ENCODE measurements around the gene ALDH4A1. TPM values are rescaled to one million over a fixed set of nuclear protein-coding genes. Genes with fewer than 3 reads are reported as not detected.

The ALDH4A1 gene
- polyA plus RNA-seq, 4 donors = 0.22 to 6.3 (median 1.3) TPM

- peaks cover 0 to 7% (median 0%) of the 10 kb centered on the region in 3 donors for H3K27me3 ChIP-seq (ENCODE audit: control insufficient read depth in 3 of 3, insufficient read depth in 3 of 3, low read length in 3 of 3)
- DNase-seq (no peak), FAIRE-seq (no peak)
- no peaks in the 10 kb centered on the region for H3K4me1 ChIP-seq (ENCODE audit: control insufficient read depth in 3 of 3, insufficient read depth in 2 of 3, low read depth in 1 of 3, low read length in 2 of 3)
- no peaks in the 10 kb centered on the region for H3K9me3 ChIP-seq (ENCODE audit: control insufficient read depth in 2 of 2, insufficient read depth in 1 of 2, low read depth in 1 of 2, low read length in 1 of 2)
- no peak overlapping the region for H3K27ac ChIP-seq (ENCODE audit: low read depth in 1 of 3, low read length in 2 of 3)
- H3K4me3 ChIP-seq (ENCODE audit: low read depth in 1 of 3, low read length in 3 of 3) = no peak overlapping the region
- no peaks in the 10 kb centered on the region for H3K36me3 ChIP-seq (ENCODE audit: control insufficient read depth in 3 of 3, insufficient read depth in 2 of 3, low read depth in 1 of 3, low read length in 3 of 3)
- WGBS, 3 donors = 79 to 89% (median 88%) methylated on average over 24 of the region's 24 CpGs
Measured at GRCh38 chr1:18881642-18882431, 20.5 kb downstream of the ALDH4A1 start.

- no peak overlapping the region for H3K27ac ChIP-seq (ENCODE audit: low read depth in 1 of 3, low read length in 2 of 3)
- H3K4me3 ChIP-seq (ENCODE audit: low read depth in 1 of 3, low read length in 3 of 3) = no peak overlapping the region
- H3K36me3 ChIP-seq (ENCODE audit: control insufficient read depth in 3 of 3, insufficient read depth in 2 of 3, low read depth in 1 of 3, low read length in 3 of 3) = no peaks in the 10 kb centered on the region
- 90 to 93% (median 92%) methylated on average over 2 of the region's 2 CpGs for WGBS, 3 donors
- H3K27me3 ChIP-seq (ENCODE audit: control insufficient read depth in 3 of 3, insufficient read depth in 3 of 3, low read length in 3 of 3) = peaks cover 0 to 7% (median 0%) of the 10 kb centered on the region in 3 donors
- no peak for DNase-seq
- FAIRE-seq = no peak
- H3K4me1 ChIP-seq (ENCODE audit: control insufficient read depth in 3 of 3, insufficient read depth in 2 of 3, low read depth in 1 of 3, low read length in 2 of 3) = no peaks in the 10 kb centered on the region
- H3K9me3 ChIP-seq (ENCODE audit: control insufficient read depth in 2 of 2, insufficient read depth in 1 of 2, low read depth in 1 of 2, low read length in 1 of 2) = no peaks in the 10 kb centered on the region
Measured at GRCh38 chr1:18881164-18881563, 21.2 kb downstream of the ALDH4A1 start.

GRCh38 chr1:18880585-18880984, 21.8 kb downstream of the ALDH4A1 start:
- H3K36me3 ChIP-seq (ENCODE audit: control insufficient read depth in 3 of 3, insufficient read depth in 2 of 3, low read depth in 1 of 3, low read length in 3 of 3) = no peaks in the 10 kb centered on the region
- FAIRE-seq (no peak), DNase-seq (no peak)
- 46 to 84% (median 69%) methylated on average over 1 of the region's 1 CpG for WGBS, 3 donors
- no peak overlapping the region for H3K27ac ChIP-seq (ENCODE audit: low read depth in 1 of 3, low read length in 2 of 3)
- H3K4me1 ChIP-seq (ENCODE audit: control insufficient read depth in 3 of 3, insufficient read depth in 2 of 3, low read depth in 1 of 3, low read length in 2 of 3) = no peaks in the 10 kb centered on the region
- H3K9me3 ChIP-seq (ENCODE audit: control insufficient read depth in 2 of 2, insufficient read depth in 1 of 2, low read depth in 1 of 2, low read length in 1 of 2) = no peaks in the 10 kb centered on the region
- no peak overlapping the region for H3K4me3 ChIP-seq (ENCODE audit: low read depth in 1 of 3, low read length in 3 of 3)
- H3K27me3 ChIP-seq (ENCODE audit: control insufficient read depth in 3 of 3, insufficient read depth in 3 of 3, low read length in 3 of 3) = peaks cover 0 to 7% (median 0%) of the 10 kb centered on the region in 3 donors

GRCh38 chr1:18879791-18880309, 22.5 kb downstream of the ALDH4A1 start:
- no peak for FAIRE-seq
- no peaks in the 10 kb centered on the region for H3K4me1 ChIP-seq (ENCODE audit: control insufficient read depth in 3 of 3, insufficient read depth in 2 of 3, low read depth in 1 of 3, low read length in 2 of 3)

GRCh38 chr1:18879215-18879790, 23.1 kb downstream of the ALDH4A1 start:
- DNase-seq (no peak), FAIRE-seq (no peak)
- WGBS, 3 donors = 44 to 79% (median 67%) methylated on average over 12 of the region's 12 CpGs
- Histone ChIP-seq H3K27ac (ENCODE audit: low read depth in 1 of 3, low read length in 2 of 3) (no peak overlapping the region), H3K4me1 (ENCODE audit: control insufficient read depth in 3 of 3, insufficient read depth in 2 of 3, low read depth in 1 of 3, low read length in 2 of 3) (no peaks in the 10 kb centered on the region), H3K27me3 (ENCODE audit: control insufficient read depth in 3 of 3, insufficient read depth in 3 of 3, low read length in 3 of 3) (peaks cover 0 to 3% (median 0%) of the 10 kb centered on the region in 3 donors), H3K9me3 (ENCODE audit: control insufficient read depth in 2 of 2, insufficient read depth in 1 of 2, low read depth in 1 of 2, low read length in 1 of 2) (no peaks in the 10 kb centered on the region), H3K36me3 (ENCODE audit: control insufficient read depth in 3 of 3, insufficient read depth in 2 of 3, low read depth in 1 of 3, low read length in 3 of 3) (no peaks in the 10 kb centered on the region), H3K4me3 (ENCODE audit: low read depth in 1 of 3, low read length in 3 of 3) (no peak overlapping the region)

More at GRCh38 chr1:18879791-18880309, 22.5 kb downstream of the ALDH4A1 start:
- Histone ChIP-seq H3K4me3 (ENCODE audit: low read depth in 1 of 3, low read length in 3 of 3) (no peak overlapping the region), H3K27me3 (ENCODE audit: control insufficient read depth in 3 of 3, insufficient read depth in 3 of 3, low read length in 3 of 3) (peaks cover 0 to 7% (median 0%) of the 10 kb centered on the region in 3 donors), H3K9me3 (ENCODE audit: control insufficient read depth in 2 of 2, insufficient read depth in 1 of 2, low read depth in 1 of 2, low read length in 1 of 2) (no peaks in the 10 kb centered on the region), H3K27ac (ENCODE audit: low read depth in 1 of 3, low read length in 2 of 3) (no peak overlapping the region), H3K36me3 (ENCODE audit: control insufficient read depth in 3 of 3, insufficient read depth in 2 of 3, low read depth in 1 of 3, low read length in 3 of 3) (no peaks in the 10 kb centered on the region)
- 24 to 61% (median 56%) methylated on average over 19 to 21 of the region's 21 CpGs for WGBS, 3 donors
- no peak for DNase-seq

GRCh38 chr1:18878538-18879214, 23.7 kb downstream of the ALDH4A1 start:
- H3K36me3 ChIP-seq (ENCODE audit: control insufficient read depth in 3 of 3, insufficient read depth in 2 of 3, low read depth in 1 of 3, low read length in 3 of 3) = no peaks in the 10 kb centered on the region
- FAIRE-seq (no peak), DNase-seq (no peak)
- peaks cover 0 to 3% (median 0%) of the 10 kb centered on the region in 3 donors for H3K27me3 ChIP-seq (ENCODE audit: control insufficient read depth in 3 of 3, insufficient read depth in 3 of 3, low read length in 3 of 3)
- H3K4me3 ChIP-seq (ENCODE audit: low read depth in 1 of 3, low read length in 3 of 3) = no peak overlapping the region
- H3K27ac ChIP-seq (ENCODE audit: low read depth in 1 of 3, low read length in 2 of 3) = no peak overlapping the region
- H3K9me3 ChIP-seq (ENCODE audit: control insufficient read depth in 2 of 2, insufficient read depth in 1 of 2, low read depth in 1 of 2, low read length in 1 of 2) = no peaks in the 10 kb centered on the region
- no peaks in the 10 kb centered on the region for H3K4me1 ChIP-seq (ENCODE audit: control insufficient read depth in 3 of 3, insufficient read depth in 2 of 3, low read depth in 1 of 3, low read length in 2 of 3)
- WGBS, 3 donors = 73 to 84% (median 74%) methylated on average over 12 of the region's 12 CpGs

GRCh38 chr1:18877282-18877681, 25.1 kb downstream of the ALDH4A1 start:
- no peaks in the 10 kb centered on the region for H3K36me3 ChIP-seq (ENCODE audit: control insufficient read depth in 3 of 3, insufficient read depth in 2 of 3, low read depth in 1 of 3, low read length in 3 of 3)
- WGBS, 3 donors = 90 to 92% (median 91%) methylated on average over 29 to 35 of the region's 35 CpGs
- FAIRE-seq = no peak

GRCh38 chr1:18876210-18876609, 26.1 kb downstream of the ALDH4A1 start:
- no peak overlapping the region for H3K4me3 ChIP-seq (ENCODE audit: low read depth in 1 of 3, low read length in 3 of 3)
- H3K4me1 ChIP-seq (ENCODE audit: control insufficient read depth in 3 of 3, insufficient read depth in 2 of 3, low read depth in 1 of 3, low read length in 2 of 3) = no peaks in the 10 kb centered on the region
- H3K9me3 ChIP-seq (ENCODE audit: control insufficient read depth in 2 of 2, insufficient read depth in 1 of 2, low read depth in 1 of 2, low read length in 1 of 2) = no peaks in the 10 kb centered on the region
- WGBS, 3 donors = 87 to 96% (median 90%) methylated on average over 10 of the region's 10 CpGs
- FAIRE-seq (no peak), DNase-seq (no peak)
- peaks cover 0 to 3% (median 0%) of the 10 kb centered on the region in 3 donors for H3K27me3 ChIP-seq (ENCODE audit: control insufficient read depth in 3 of 3, insufficient read depth in 3 of 3, low read length in 3 of 3)
- H3K36me3 ChIP-seq (ENCODE audit: control insufficient read depth in 3 of 3, insufficient read depth in 2 of 3, low read depth in 1 of 3, low read length in 3 of 3) = no peaks in the 10 kb centered on the region
- H3K27ac ChIP-seq (ENCODE audit: low read depth in 1 of 3, low read length in 2 of 3) = no peak overlapping the region

More at GRCh38 chr1:18877282-18877681, 25.1 kb downstream of the ALDH4A1 start:
- no peak overlapping the region for H3K27ac ChIP-seq (ENCODE audit: low read depth in 1 of 3, low read length in 2 of 3)
- peaks cover 0 to 3% (median 0%) of the 10 kb centered on the region in 3 donors for H3K27me3 ChIP-seq (ENCODE audit: control insufficient read depth in 3 of 3, insufficient read depth in 3 of 3, low read length in 3 of 3)
- H3K4me3 ChIP-seq (ENCODE audit: low read depth in 1 of 3, low read length in 3 of 3) = no peak overlapping the region
- no peaks in the 10 kb centered on the region for H3K4me1 ChIP-seq (ENCODE audit: control insufficient read depth in 3 of 3, insufficient read depth in 2 of 3, low read depth in 1 of 3, low read length in 2 of 3)
- no peaks in the 10 kb centered on the region for H3K9me3 ChIP-seq (ENCODE audit: control insufficient read depth in 2 of 2, insufficient read depth in 1 of 2, low read depth in 1 of 2, low read length in 1 of 2)
- no peak for DNase-seq

All from small intestine (tissue), 7 donors.